ENCODE data around the gene ZNF292.

The ZNF292 gene

GRCh38 chr6:87154993-87155841 is at the start of gene ZNF292:
TSS of gene ZNF292 (plus strand) at chr6:87155565. CDS start at chr6:87155592, 27 bp downstream.
- TF ChIP-seq GATA3 (IDR thresholded peaks at IDR 0.05; ENCODE audit: low read depth, low read length) (no peak), GATA2 (IDR thresholded peaks at IDR 0.05; ENCODE audit: low read depth, low read length) (peak; percentile 96)

- TF ChIP-seq GATA3 (IDR thresholded peaks at IDR 0.05; ENCODE audit: low read depth, low read length) (no peak), GATA2 (IDR thresholded peaks at IDR 0.05; ENCODE audit: low read depth, low read length) (no peak)
Observed at GRCh38 chr6:87105823-87106222, 49.5 kb upstream of the ZNF292 start.

GRCh38 chr6:87110636-87111035 is 44.7 kb upstream of the ZNF292 start:
- TF ChIP-seq GATA2 (IDR thresholded peaks at IDR 0.05; ENCODE audit: low read depth, low read length) (no peak), GATA3 (IDR thresholded peaks at IDR 0.05; ENCODE audit: low read depth, low read length) (no peak)

- TF ChIP-seq GATA3 (IDR thresholded peaks at IDR 0.05; ENCODE audit: low read depth, low read length) (peak; percentile 95), GATA2 (IDR thresholded peaks at IDR 0.05; ENCODE audit: low read depth, low read length) (peak; percentile 93)
Observed at GRCh38 chr6:87115402-87116135, 39.8 kb upstream of the ZNF292 start.

- TF ChIP-seq GATA2 (IDR thresholded peaks at IDR 0.05; ENCODE audit: low read depth, low read length) (no peak), GATA3 (IDR thresholded peaks at IDR 0.05; ENCODE audit: low read depth, low read length) (no peak)
Observed at GRCh38 chr6:87116922-87117321, 38.4 kb upstream of the ZNF292 start.

- TF ChIP-seq GATA3 (IDR thresholded peaks at IDR 0.05; ENCODE audit: low read depth, low read length) (no peak), GATA2 (IDR thresholded peaks at IDR 0.05; ENCODE audit: low read depth, low read length) (no peak)
Observed at GRCh38 chr6:87118054-87118453, 37.3 kb upstream of the ZNF292 start.

- TF ChIP-seq GATA3 (IDR thresholded peaks at IDR 0.05; ENCODE audit: low read depth, low read length) (no peak), GATA2 (IDR thresholded peaks at IDR 0.05; ENCODE audit: low read depth, low read length) (no peak)
Observed at GRCh38 chr6:87122477-87122876, 32.9 kb upstream of the ZNF292 start.

- no peak for TF ChIP-seq GATA3 (IDR thresholded peaks at IDR 0.05; ENCODE audit: low read depth, low read length)
- TF ChIP-seq GATA2 (IDR thresholded peaks at IDR 0.05; ENCODE audit: low read depth, low read length): no peak
Observed at GRCh38 chr6:87124074-87124473, 31.3 kb upstream of the ZNF292 start.

GRCh38 chr6:87126501-87126900 is 28.9 kb upstream of the ZNF292 start:
- no peak for TF ChIP-seq GATA2 (IDR thresholded peaks at IDR 0.05; ENCODE audit: low read depth, low read length)
- TF ChIP-seq GATA3 (IDR thresholded peaks at IDR 0.05; ENCODE audit: low read depth, low read length): no peak

GRCh38 chr6:87127737-87128136 is 27.6 kb upstream of the ZNF292 start:
- TF ChIP-seq GATA3 (IDR thresholded peaks at IDR 0.05; ENCODE audit: low read depth, low read length) (no peak), GATA2 (IDR thresholded peaks at IDR 0.05; ENCODE audit: low read depth, low read length) (no peak)

GRCh38 chr6:87136963-87137362 is 18.4 kb upstream of the ZNF292 start:
- TF ChIP-seq GATA2 (IDR thresholded peaks at IDR 0.05; ENCODE audit: low read depth, low read length) (no peak), GATA3 (IDR thresholded peaks at IDR 0.05; ENCODE audit: low read depth, low read length) (no peak)

GRCh38 chr6:87139236-87139635 is 16.1 kb upstream of the ZNF292 start:
- TF ChIP-seq GATA2 (IDR thresholded peaks at IDR 0.05; ENCODE audit: low read depth, low read length): 0 out of 2 replicates have a peak, but pooled peaks have one; percentile 9
- no peak for TF ChIP-seq GATA3 (IDR thresholded peaks at IDR 0.05; ENCODE audit: low read depth, low read length)

GRCh38 chr6:87146363-87146762 is 9.0 kb upstream of the ZNF292 start:
- no peak for TF ChIP-seq GATA3 (IDR thresholded peaks at IDR 0.05; ENCODE audit: low read depth, low read length)
- no peak for TF ChIP-seq GATA2 (IDR thresholded peaks at IDR 0.05; ENCODE audit: low read depth, low read length)

GRCh38 chr6:87150406-87150805 is 5.0 kb upstream of the ZNF292 start:
- TF ChIP-seq GATA3 (IDR thresholded peaks at IDR 0.05; ENCODE audit: low read depth, low read length) (no peak), GATA2 (IDR thresholded peaks at IDR 0.05; ENCODE audit: low read depth, low read length) (no peak)

GRCh38 chr6:87151471-87151780 is 3.9 kb upstream of the ZNF292 start:
- TF ChIP-seq GATA3 (IDR thresholded peaks at IDR 0.05; ENCODE audit: low read depth, low read length) (no peak), GATA2 (IDR thresholded peaks at IDR 0.05; ENCODE audit: low read depth, low read length) (no peak)

Measured in SH-SY5Y (cell line).